Keratinocyte (primary cell): ENCODE measurements around the gene RET.

Experiments used
- CTCF ChIP-seq, 3 experiments: IDR thresholded peaks in 1 of 3; conservative IDR thresholded peaks in 1 of 3; optimal IDR thresholded peaks in 1 of 3; 2 replicates in 2 of 3; 3 replicates in 1 of 3; pipeline versions ENCODE3 to v1.5.1; 2011; ENCODE audit warnings: low read length in 3 of 3, mild to moderate bottlenecking in 3 of 3, moderate library complexity in 2 of 3, control low read depth in 1 of 3, inconsistent platforms in 1 of 3; ENCODE audit not compliant: insufficient read depth in 2 of 3; ENCODE audit errors: extremely low read depth in 1 of 3
- EZH2 ChIP-seq: IDR thresholded peaks from one replicate; pipeline ENCODE4 v1.6.1; 2012; ENCODE audit warnings: inconsistent platforms, mild to moderate bottlenecking, low read length, moderate library complexity

- TF ChIP-seq CTCF (optimal IDR thresholded peaks at IDR 0.05 in 1 of 3, IDR thresholded peaks at IDR 0.05 in 1 of 3, conservative IDR thresholded peaks at IDR 0.05 in 1 of 3; ENCODE audit: extremely low read depth in 1 of 3, insufficient read depth in 2 of 3, low read length in 3 of 3) = no peak
- TF ChIP-seq EZH2 = no peak
Observed at GRCh38 chr10:43151371-43151770, 74.5 kb downstream of the RET start.
